Stomach (tissue), 9 donors: Measurements from ENCODE around the gene HS6ST3. TPM values are rescaled to one million over a fixed set of nuclear protein-coding genes. Genes with fewer than 3 reads are reported as not detected.
A peak's percentile ranks its signal among the peaks of the same experiment; 100 is the strongest.

Source experiments
- DNase-seq, 2 donors: peaks; one replicate each; pipeline versions ENCODE4 v3.0.0 to v3.0.0-alpha.2; 2013 to 2019
- H3K27ac ChIP-seq, 5 donors: fragments of 200-600 bp in 4 of 5; sonication (generic) in 4 of 5; one replicate each; pipeline ENCODE4 v1.5.1; 2013 to 2019; ENCODE audit warnings: mild to moderate bottlenecking in 1 of 5, moderate library complexity in 1 of 5
- H3K27me3 ChIP-seq, 3 donors: fragments of 200-600 bp; sonication (generic); one replicate each; pipeline ENCODE4 v1.5.1; 2017 to 2019; ENCODE audit warnings: mixed run types in 1 of 3
- H3K36me3 ChIP-seq, 4 donors: fragments of 200-600 bp; sonication (generic); 1 replicate in 3 of 4; 2 replicates in 1 of 4; pipeline ENCODE4 v1.5.1; 2016 to 2019
- H3K4me1 ChIP-seq, 4 donors: fragments of 200-600 bp; sonication (generic); one replicate each; pipeline ENCODE4 v1.5.1; 2016 to 2019
- H3K4me3 ChIP-seq, 4 donors: fragments of 200-600 bp; sonication (generic) in 3 of 4; one replicate each; pipeline ENCODE4 v1.5.1; 2016 to 2019; ENCODE audit warnings: mild to moderate bottlenecking in 1 of 4
- H3K9me3 ChIP-seq, 4 donors: fragments of 200-600 bp; sonication (generic); one replicate each; pipeline ENCODE4 v1.5.1; 2016 to 2019
- EP300 ChIP-seq: sonication (generic); formaldehyde crosslinking; IDR thresholded peaks from one replicate; pipeline ENCODE4 v1.6.1; 2017; ENCODE audit warnings: antibody characterized with exemption
- POLR2A ChIP-seq, 4 donors: fragments of 450-650 bp; IDR thresholded peaks; one replicate each; pipeline ENCODE4 v1.6.1; 2016; ENCODE audit warnings: antibody characterized with exemption in 4 of 4, control low read depth in 2 of 4, mild to moderate bottlenecking in 1 of 4, moderate library complexity in 1 of 4
- POLR2AphosphoS5 ChIP-seq, 3 donors: sonication (generic); formaldehyde crosslinking; IDR thresholded peaks; one replicate each; pipeline ENCODE4 v1.6.1; 2016; ENCODE audit warnings: antibody characterized with exemption in 3 of 3
- WGBS, 5 donors: extraction: QIAGEN DNeasy Blood & Tissue Kit in 3 of 5; methylation state at CpG; one replicate each; pipeline versions ENCODE4 v1.1.5 to v1.1.7; 2013 to 2018; 5-methylcytosine and 5-hydroxymethylcytosine counted together
- intact Hi-C: fragments of 100-400 bp; cut with DNase I; formaldehyde crosslinking; loops from one replicate; pipeline ENCODE4 v1.15.1; 2023; ENCODE audit warnings: low total_unique reads
- polyA plus RNA-seq, 3 donors: library from polyadenylated mRNA; stranded (reverse); fragments of 200-250 nt; gene quantifications; one replicate each; pipeline ENCODE4 v1.2.3, GENCODE V29; 2013
- total RNA-seq, 5 donors: library from RNA; depleted of rRNA; stranded (reverse); fragments of >200 nt; gene quantifications; one replicate each; pipeline versions ENCODE4 v1.1.0 to v1.2.3, GENCODE V29; 2014 to 2016
- TF ChIP-seq, protein P1 (sequence below), 7 experiments: fragments of 450-650 bp in 4 of 7; fragments of 200-600 bp in 3 of 7; sonication (generic) in 3 of 7; IDR thresholded peaks; one replicate each; pipeline ENCODE4 v1.5.1; 2016 to 2019; ENCODE audit warnings: antibody characterized with exemption in 7 of 7, control low read depth in 2 of 7, mild to moderate bottlenecking in 1 of 7
- donor health status: healthy with polysubstance abuse.
- donor health status: Bipolar disorder and iron deficiency.
- donor health status: healthy.

Gene HS6ST3
- total and polyA plus RNA-seq, 8 donors = 0.15 to 4.0 (median 0.75) TPM; not detected in 1

DNA sequence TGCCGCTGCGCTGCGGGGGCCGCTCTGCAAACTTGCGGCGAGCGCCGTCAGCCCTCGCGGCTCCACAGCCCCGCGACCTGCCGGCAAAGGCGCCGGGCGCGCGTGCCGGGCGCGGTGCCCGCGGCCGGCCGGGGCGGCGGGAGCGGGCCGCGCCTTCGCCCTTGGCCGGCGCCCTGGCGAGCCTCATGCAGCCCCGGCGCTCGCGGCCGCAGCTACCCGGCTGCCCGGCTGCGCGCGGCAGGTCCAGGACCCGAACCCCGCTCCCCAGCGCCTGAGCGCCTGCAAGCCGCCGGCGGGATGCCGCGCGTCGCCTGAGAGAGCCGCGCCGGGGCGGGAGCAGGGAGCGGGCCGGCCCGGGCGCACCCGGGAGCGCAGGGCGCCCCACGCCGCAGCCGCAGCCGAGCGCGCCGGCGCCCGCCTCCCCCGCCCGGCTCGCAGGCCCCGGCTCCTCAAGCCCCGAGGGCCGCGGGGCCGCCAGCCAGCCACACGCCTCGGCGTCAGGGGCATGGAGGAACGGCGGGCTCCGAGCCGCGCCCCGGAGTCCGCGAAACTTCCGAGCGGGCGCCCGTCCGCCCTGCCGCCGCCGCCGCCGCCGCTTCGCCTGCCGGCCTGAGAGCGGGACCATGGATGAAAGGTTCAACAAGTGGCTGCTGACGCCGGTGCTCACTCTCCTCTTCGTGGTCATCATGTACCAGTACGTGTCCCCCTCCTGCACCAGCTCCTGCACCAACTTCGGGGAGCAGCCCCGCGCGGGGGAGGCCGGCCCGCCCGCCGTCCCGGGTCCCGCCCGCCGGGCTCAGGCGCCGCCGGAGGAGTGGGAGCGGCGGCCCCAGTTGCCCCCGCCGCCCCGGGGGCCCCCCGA, 564 bp downstream of the HS6ST3 start:
- H3K4me3 ChIP-seq = peak overlapping the region; percentile 44 to 67 (median 58)

GRCh38 chr13:96091164-96092117, 1.5 kb downstream of the HS6ST3 start:
- peak overlapping the region in 2 of 5 donors; percentile 8 to 47 for H3K27ac ChIP-seq
- H3K36me3 ChIP-seq = no peaks in the 10 kb centered on the region
- peak; percentile 33 to 64 for DNase-seq
- peak overlapping the region; percentile 44 to 67 (median 58) for H3K4me3 ChIP-seq
- TF ChIP-seq POLR2A (IDR thresholded peaks at IDR 0.05) (no peak), EP300 (no peak), POLR2AphosphoS5 (IDR thresholded peaks at IDR 0.05) (no peak)
- TF ChIP-seq, protein P1, sequence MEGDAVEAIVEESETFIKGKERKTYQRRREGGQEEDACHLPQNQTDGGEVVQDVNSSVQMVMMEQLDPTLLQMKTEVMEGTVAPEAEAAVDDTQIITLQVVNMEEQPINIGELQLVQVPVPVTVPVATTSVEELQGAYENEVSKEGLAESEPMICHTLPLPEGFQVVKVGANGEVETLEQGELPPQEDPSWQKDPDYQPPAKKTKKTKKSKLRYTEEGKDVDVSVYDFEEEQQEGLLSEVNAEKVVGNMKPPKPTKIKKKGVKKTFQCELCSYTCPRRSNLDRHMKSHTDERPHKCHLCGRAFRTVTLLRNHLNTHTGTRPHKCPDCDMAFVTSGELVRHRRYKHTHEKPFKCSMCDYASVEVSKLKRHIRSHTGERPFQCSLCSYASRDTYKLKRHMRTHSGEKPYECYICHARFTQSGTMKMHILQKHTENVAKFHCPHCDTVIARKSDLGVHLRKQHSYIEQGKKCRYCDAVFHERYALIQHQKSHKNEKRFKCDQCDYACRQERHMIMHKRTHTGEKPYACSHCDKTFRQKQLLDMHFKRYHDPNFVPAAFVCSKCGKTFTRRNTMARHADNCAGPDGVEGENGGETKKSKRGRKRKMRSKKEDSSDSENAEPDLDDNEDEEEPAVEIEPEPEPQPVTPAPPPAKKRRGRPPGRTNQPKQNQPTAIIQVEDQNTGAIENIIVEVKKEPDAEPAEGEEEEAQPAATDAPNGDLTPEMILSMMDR (IDR thresholded peaks at IDR 0.05) = no peak
- H3K4me1 ChIP-seq = peaks cover 5 to 35% (median 24%) of the 10 kb centered on the region in 4 donors
- no peaks in the 10 kb centered on the region for H3K9me3 ChIP-seq
- WGBS, 5 donors = 2 to 11% (median 3%) methylated on average over 18 to 57 of the region's 57 CpGs
- intact Hi-C loops = no loop called here
- H3K27me3 ChIP-seq = peaks cover 0 to 71% (median 37%) of the 10 kb centered on the region in 3 donors

More for the DNA sequence above, 564 bp downstream of the HS6ST3 start:
- H3K9me3 ChIP-seq = no peaks in the 10 kb centered on the region
- TF ChIP-seq, protein P1 (IDR thresholded peaks at IDR 0.05) = no peak
- peaks cover 0 to 71% (median 37%) of the 10 kb centered on the region in 3 donors for H3K27me3 ChIP-seq
- no peaks in the 10 kb centered on the region for H3K36me3 ChIP-seq
- peak overlapping the region in 3 of 5 donors; percentile 47 to 72 (median 49) for H3K27ac ChIP-seq
- DNase-seq = peak; percentile 28 to 65
- H3K4me1 ChIP-seq = peaks cover 5 to 35% (median 24%) of the 10 kb centered on the region in 4 donors
- 1 to 2% (median 1%) methylated on average over 29 to 127 of the region's 133 CpGs for WGBS, 5 donors
- intact Hi-C loops = no loop called here

DNA sequence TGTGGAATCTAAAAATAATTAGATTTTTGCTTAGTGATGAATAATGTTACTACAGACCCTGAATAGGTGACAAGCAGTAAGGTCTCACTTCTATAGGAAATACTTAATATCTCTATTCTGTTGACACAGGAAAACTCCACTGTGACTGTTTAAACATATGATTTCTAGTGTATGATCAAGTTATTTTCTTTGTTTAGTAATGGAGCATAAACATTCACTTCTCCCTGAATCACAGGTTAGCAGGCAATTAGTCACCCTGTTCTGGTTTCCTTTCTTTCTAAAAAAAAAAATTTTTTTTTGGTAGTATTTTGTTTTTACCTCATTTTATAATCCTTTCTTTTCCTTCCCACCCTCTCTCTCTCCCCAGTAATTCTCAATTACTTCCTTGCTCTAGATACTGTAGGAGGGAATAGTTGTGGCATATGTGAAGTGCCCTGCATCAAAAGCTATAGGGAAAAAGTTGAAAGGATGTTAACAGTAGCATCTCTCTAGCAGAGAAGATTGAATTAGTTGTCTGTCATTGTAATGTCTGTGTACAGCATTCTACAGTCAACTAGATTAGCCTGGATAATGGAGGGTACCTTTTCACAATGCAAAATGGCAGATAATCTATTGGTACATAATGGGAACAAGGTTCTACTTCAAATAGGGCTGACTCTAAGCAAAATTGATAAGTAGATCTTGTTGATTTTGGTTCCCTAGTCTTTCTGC, 3.5 kb downstream of the HS6ST3 start:
- Histone ChIP-seq H3K4me1 (peaks cover 5 to 35% (median 24%) of the 10 kb centered on the region in 4 donors), H3K4me3 (no peak overlapping the region), H3K27ac (no peak overlapping the region), H3K36me3 (no peaks in the 10 kb centered on the region), H3K27me3 (peaks cover 0 to 56% (median 33%) of the 10 kb centered on the region in 3 donors), H3K9me3 (no peaks in the 10 kb centered on the region)
- TF ChIP-seq, protein P1 (IDR thresholded peaks at IDR 0.05) = no peak
- TF ChIP-seq EP300 (no peak), POLR2A (IDR thresholded peaks at IDR 0.05) (no peak), POLR2AphosphoS5 (IDR thresholded peaks at IDR 0.05) (no peak)
- intact Hi-C loops = no loop called here
- DNase-seq = no peak
